NCI-H128 (cell line): ENCODE results near the gene THSD8.
"Not testable (repeated sequence)": the region's sequence is repeated elsewhere in the genome, so short reads cannot be mapped to it uniquely, and the experiment has no call there.

ENCODE experiments used
- DNase-seq: peaks from one replicate; lab custom pipeline; 2025; ENCODE audit not compliant: unreplicated experiment; lab: John Stamatoyannopoulos, UW

Gene THSD8

DNA sequence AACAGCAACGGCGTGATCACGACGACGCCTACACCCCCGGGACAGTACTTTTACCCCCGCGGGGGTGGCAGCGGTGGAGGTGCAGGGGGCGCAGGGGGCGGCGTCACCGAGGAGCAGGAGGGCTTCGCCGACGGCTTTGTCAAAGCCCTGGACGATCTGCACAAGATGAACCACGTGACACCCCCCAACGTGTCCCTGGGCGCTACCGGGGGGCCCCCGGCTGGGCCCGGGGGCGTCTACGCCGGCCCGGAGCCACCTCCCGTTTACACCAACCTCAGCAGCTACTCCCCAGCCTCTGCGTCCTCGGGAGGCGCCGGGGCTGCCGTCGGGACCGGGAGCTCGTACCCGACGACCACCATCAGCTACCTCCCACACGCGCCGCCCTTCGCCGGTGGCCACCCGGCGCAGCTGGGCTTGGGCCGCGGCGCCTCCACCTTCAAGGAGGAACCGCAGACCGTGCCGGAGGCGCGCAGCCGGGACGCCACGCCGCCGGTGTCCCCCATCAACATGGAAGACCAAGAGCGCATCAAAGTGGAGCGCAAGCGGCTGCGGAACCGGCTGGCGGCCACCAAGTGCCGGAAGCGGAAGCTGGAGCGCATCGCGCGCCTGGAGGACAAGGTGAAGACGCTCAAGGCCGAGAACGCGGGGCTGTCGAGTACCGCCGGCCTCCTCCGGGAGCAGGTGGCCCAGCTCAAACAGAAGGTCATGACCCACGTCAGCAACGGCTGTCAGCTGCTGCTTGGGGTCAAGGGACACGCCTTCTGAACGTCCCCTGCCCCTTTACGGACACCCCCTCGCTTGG lies 9.6 kb upstream of the THSD8 start:
- DNase-seq: no peak

DNA sequence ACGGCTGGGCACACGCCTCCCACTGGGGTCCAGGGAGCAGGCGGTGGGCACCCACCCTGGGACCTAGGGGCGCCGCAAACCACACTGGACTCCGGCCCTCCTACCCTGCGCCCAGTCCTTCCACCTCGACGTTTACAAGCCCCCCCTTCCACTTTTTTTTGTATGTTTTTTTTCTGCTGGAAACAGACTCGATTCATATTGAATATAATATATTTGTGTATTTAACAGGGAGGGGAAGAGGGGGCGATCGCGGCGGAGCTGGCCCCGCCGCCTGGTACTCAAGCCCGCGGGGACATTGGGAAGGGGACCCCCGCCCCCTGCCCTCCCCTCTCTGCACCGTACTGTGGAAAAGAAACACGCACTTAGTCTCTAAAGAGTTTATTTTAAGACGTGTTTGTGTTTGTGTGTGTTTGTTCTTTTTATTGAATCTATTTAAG lies 9.0 kb upstream of the THSD8 start:
- no peak for DNase-seq

DNA sequence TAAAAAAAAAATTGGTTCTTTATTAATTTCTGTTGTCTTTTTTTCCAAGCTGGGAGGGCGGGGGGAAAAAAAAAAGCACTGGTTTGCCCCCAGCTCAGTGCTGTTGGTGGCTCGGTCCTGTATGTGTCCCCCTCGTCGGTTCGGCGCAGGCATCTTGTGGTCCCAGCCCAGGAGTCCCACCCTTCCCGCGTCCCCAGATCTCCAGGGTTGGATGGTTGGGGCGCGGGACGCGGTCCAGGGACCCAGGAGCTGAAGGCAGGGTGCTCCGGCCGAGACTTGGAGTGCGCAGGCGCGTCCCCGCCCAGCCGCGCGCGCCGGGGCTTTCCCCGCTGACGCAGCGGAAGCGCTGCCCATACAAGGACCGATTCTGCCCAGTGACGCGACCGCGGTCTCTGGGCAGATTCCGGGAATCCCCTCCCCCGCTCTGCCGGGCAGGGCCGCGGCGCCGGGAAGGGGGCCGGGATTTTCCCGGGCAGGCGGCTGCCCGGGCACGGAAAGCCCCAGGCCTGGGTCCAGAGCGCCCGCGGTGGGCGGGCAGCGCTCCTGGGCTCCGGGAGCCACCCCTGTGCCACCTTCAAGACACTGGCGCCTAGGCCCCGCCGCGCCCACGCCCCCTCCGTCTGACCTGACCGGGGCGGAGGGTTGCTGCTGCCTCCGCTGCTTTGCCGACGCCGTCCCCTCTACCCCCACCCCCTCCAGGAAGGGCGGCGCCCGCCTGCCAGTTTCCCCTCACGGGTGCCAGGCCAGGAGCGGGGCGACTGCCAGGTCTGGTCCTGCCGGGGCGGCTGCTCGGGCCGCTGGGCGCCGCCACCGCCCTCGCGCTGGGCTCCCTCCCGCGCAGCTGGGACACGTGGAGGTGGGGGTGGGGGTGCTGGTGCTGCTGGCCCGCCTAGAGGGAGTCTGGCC lies 8.3 kb upstream of the THSD8 start:
- DNase-seq: peak; percentile 69

GRCh38 chr19:12794196-12794941 lies 7.5 kb upstream of the THSD8 start:
- no peak for DNase-seq

DNA sequence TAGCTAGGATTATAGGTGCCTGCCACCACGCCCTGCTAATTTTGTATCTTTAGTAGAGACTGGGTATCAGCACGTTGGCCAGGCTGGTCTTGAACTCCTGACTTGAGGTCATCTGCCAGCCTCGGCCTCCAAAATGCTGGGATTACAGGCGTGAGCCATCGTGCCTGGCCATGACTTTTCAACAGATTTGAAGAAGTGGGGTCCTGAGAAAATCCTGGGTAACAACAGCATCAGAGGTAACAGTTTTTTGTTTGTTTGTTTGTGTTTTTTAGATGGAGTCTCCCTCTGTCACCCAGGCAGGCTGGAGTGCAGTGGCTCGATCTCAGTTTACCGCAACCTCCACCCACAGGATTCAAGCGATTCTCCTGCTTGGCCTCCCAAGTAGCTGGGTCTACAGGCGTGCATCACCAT lies 6.9 kb upstream of the THSD8 start:
- no peak for DNase-seq

DNA sequence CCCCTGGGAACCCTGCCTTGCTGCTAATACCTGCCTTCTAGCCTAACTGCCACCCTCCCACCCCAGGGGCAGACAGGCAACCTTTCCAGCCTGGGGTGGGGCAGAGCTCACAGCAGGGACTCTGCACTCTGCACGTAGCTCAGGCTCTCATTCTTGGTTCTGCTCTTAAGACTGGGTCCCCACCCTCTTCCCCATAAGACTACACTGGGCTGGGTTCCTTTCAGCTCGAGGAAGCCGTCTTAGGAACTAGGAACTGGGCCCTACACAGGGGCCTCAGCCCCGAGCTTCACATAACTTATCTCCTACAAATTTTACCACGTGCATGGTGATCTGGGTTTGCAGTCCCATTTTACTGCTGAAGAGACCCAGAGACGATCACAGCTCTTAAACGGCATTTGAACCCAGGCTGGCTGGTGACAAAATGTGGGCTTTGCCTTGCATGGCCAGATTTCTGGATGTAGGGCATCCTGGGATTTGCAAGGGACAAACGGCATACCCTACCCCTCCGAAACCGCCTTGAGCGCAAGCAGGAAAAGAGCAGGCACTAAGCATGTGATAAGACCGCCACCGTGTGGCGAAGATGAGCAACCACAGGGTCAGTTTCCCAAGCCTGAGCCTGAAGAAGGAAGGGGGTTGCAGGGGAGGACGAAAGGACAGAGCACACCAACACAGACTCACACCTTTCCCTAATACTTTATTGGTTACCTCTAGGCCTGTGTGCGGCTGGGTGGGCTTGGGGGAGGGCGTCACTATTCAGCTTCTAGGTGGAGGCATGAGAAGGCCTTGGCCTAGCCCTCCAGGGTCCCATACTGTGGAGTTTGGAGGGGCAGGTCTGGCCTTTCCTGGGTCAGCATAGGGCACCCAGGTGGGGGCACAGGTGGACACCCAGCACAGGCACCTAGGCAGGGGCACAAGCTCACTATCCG lies 5.5 kb upstream of the THSD8 start:
- DNase-seq: peak; percentile 74

DNA sequence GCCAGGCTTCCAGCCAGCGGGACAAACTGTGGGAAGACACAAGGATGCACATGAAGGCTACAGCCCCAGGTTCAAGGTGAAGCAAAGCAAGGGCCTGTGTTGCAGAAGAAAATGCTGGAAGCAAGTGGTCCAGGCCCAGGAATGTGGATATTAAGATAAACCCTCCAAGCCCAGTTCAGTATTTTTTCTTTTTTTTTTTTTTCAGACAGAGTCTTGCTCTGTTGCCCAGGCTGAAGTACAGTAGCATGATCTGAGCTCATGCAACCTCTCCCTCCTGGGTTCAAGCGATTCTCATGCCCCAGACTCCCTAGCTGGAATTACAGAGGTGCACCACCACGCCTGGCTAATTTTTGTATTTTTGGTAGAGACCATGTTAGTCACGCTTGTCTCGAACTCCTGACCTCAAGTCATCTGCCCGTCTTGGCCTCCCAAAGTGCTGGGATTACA lies 4.7 kb upstream of the THSD8 start:
- no peak for DNase-seq

- DNase-seq: not testable (repeated sequence)
Measured at GRCh38 chr19:12797607-12798006, 4.3 kb upstream of the THSD8 start.

GRCh38 chr19:12799742-12800465 lies 2.0 kb upstream of the THSD8 start:
- no peak for DNase-seq

DNA sequence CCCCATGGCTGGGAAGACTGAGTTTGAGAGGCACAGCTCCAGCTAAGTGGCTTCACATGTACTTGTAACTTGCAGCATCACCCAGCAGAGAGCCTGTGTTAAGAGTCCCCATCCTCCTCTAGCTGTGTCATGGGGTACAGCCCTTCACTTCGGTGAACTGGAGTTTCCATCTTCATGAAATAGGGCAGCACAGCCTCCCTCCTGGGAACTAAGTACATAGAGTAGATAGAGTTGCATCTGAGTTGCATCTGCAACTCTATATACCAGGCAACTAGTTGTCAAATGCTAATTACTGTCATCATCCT lies 1.5 kb upstream of the THSD8 start:
- DNase-seq: no peak

DNA sequence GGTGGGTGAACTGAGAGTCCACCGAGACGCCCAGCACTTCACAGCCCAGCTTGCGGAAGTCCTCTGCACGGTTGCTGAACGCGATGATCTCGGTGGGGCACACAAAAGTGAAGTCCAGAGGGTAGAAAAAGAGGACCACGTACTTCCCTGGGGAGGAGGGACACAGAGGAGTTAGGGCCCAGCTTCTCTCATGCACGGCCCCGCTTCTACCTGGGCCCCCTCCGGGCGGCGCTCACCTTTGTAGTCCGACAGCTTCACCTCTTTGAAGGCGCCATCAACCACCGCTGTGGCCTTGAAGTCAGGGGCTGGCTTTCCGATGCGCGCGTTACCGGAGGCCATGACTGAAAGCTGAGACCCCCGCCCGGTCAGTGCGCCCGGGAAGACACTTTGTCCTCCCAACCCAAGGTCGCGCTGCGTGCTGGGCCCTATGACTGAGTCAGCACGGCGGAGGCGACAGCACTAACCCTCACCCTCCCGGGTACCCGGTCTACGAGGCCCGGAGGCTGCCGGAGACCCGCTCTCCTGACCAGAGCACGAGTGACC lies 875 bp upstream of the THSD8 start:
- DNase-seq: no peak

- DNase-seq: no peak
Measured at GRCh38 chr19:12802267-12803106, 618 bp downstream of the THSD8 start.

DNA sequence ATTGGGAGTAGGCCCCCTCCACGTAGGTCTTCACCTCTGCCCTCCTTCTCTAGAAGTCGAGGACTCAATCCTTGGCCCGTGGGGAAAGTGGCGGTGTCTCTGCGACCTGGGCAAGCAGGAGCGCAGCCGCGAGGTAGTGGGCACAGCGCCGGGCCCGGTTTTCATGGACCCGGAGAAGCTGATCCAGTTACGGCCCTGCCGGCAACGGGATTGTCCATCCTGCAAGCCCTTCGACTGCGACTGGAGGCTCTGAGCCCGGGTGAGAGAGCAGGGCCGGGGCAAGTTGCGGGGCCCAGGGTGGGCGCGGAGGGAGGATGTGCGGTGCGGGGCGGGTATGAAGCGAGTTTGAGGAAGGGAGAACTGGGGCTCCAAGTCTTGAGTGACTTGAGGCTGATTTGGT lies 2.2 kb downstream of the THSD8 start:
- no peak for DNase-seq

DNA sequence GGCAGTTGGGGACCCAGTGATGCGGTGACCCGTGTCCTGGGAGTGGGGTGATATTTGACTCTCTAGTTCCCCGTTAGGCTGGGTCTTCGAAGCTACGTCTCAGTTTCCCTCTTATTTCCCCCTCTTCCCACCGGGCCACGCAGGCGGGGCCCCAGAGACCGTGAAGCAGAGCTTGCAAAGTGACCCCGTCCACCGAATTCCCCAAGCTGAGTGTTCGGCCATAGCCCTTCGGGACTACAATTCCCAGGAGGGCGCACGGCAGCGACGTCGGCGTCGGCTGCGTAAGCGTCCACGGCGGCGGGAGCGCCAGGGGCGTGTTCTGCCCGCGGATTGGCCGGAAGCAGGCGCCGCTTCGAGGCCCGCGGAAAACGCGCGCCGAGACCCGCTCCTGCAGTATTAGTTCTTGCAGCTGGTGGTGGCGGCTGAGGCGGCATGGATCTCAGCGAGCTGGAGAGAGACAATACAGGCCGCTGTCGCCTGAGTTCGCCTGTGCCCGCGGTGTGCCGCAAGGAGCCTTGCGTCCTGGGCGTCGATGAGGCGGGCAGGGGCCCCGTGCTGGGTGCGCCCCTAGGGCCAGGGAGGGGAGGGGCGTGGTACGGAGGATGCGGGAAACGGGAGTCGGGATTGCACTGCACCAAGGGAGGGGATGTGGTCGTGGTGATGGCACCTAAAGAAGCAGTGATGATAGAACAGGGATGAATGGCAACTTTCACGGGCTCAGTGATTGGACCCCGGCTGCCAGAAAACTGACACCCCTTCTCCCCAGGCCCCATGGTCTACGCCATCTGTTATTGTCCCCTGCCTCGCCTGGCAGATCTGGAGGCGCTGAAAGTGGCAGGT lies 4.6 kb downstream of the THSD8 start, which contains the start of gene RNASEH2A:
Gene RNASEH2A, plus strand, starts transcription at position 343 of the 840 bp plus-strand sequence. Its CDS starts 90 bp downstream, at position 433.
- peak; percentile 83 for DNase-seq

DNA sequence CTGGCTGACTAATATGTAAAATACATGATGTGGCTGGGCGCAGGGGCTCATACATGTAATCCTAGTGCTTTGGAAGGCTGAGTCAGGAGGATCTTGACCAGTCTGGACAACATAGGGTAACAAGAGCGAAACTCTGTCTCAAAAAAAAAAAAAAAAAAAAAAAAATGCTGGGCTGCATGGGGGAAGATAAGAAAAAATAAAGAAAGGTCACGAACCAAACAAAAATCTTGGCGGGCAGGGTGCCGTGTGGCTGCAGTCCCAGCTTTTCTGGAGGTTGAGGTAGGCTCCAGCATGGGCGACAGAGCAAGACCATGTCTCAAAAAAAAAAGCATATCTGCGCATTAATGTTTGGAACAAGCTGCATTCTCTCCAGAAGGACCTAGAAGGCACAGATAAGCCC lies 13.2 kb downstream of the THSD8 start:
- no peak for DNase-seq

GRCh38 chr19:12817188-12817587 lies 15.3 kb downstream of the THSD8 start:
- DNase-seq: not testable (repeated sequence)

GRCh38 chr19:12817810-12818209 lies 15.9 kb downstream of the THSD8 start:
- DNase-seq: not testable (repeated sequence)
